NCI-H1930 (cell line): ENCODE measurements around the gene PRAC2.

Experiments
- DNase-seq, 2 experiments: peaks; one replicate each; lab custom pipeline; 2025; lab: John Stamatoyannopoulos, UW

Gene PRAC2

DNA sequence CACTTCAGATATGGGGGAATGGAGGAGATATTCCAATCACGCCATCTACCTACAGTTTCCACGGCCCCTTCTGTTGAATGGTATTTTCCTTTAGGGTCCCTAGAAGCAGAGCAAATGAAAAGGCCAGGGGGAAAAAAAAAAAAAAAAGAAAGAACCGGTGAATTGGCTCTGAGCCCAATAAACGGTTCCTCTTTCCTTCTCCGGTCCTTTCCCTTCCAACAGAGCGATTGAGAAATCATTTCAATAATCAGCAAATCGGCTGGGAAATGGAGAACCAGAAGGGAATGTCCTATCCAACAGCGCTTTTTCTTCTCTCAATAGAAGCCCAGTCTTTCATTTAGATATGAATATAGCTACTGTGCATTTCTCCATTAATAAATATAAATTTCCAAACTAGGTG, 32.4 kb downstream of the PRAC2 start:
- DNase-seq: no peak

DNA sequence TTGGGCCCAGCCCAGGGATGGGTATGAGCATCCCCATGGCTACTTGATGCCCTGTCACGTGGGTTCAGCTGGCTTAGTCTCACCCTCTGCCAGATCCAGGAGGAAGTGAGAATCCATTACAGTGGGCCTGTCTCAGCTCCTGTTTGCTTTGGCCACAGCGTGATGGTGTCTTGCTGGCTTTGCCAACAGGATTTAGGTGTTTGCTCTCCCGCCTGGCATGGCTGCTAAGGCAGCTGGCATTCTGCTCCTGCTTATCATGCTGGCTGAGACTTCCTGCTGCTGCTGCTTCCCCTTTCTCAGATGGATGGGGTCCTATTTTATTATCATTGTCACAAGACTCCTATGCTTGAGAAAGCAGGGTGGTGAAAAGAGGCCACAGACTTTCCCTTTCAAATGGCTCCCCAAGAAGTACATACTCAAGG, 33.9 kb downstream of the PRAC2 start:
- no peak for DNase-seq

DNA sequence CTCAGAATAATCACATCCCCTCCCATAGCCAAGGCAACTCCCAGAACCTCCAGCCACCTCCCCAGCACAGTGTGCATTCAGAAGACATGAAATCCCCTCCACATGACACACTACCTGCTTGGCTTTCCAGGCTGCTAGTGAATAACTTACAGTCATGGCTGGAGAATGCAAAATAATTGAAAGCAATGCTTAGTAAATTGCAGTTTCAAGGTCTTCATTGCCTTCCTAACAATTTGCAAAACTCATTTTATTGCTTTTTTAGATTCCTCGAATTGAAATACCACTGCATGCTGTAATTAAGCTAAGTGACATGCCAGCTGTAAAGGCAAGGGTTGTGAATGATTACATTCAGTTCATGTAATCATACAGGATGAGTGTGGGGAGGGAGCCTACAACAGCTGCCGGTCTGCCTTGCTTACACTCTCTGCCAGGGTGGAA, 34.6 kb downstream of the PRAC2 start:
- DNase-seq: no peak

DNA sequence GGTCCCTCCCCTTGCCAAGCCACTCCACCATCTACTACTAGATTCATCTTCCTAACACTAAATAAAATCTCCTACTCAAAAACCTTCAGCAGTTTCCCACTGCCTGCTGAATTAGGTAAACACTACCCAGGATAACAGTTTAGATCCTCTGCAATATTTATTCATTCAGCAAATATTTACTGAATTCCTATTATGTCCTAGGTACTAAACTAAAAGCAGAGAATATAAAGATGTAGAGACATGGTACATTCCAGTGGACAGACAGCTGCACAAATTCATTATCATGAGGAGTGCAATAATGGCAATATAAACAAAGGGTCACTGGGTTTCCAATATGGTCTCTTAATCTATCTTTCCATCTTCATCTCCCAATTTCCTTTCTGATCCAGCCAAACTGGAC, 36.3 kb downstream of the PRAC2 start:
- no peak for DNase-seq

DNA sequence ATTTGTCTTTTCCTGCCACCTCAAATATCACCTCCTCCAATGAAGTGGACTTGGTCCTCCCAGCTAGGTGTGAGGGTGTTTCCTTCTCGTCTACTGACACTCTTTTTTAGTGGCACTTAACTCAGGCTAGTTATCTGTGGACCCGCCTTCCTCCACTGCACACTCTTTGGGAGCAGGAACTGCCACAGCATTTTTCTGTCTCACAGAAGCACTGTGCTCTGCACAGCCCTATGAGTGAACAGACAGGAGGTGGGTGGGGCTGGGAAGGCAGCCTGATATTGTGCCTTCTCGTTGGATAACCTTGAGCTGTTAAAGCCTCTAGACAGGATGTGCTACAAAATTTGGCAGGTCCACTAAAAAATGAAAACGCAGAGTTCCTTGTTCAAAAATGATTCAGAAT, 37.4 kb downstream of the PRAC2 start:
- no peak for DNase-seq

DNA sequence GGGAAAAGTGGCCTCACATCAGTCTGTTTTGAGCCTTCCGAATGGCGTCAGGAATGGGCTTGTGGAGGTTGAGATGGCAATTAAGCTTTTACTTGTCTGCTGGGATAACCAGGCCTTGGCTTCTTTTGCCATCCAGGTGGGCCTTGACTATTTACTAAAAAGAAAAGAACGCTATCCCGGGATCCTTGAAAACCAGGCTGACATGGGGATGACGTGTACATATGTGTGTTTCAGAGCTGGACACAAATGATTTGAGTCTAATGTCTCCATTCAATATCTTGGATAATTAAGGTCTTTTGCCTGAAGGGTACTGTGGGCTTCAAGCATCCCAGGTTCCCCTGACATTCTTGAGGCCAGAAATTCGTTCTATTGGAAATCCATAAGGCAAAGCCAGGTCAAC, 38.1 kb downstream of the PRAC2 start:
- no peak for DNase-seq

DNA sequence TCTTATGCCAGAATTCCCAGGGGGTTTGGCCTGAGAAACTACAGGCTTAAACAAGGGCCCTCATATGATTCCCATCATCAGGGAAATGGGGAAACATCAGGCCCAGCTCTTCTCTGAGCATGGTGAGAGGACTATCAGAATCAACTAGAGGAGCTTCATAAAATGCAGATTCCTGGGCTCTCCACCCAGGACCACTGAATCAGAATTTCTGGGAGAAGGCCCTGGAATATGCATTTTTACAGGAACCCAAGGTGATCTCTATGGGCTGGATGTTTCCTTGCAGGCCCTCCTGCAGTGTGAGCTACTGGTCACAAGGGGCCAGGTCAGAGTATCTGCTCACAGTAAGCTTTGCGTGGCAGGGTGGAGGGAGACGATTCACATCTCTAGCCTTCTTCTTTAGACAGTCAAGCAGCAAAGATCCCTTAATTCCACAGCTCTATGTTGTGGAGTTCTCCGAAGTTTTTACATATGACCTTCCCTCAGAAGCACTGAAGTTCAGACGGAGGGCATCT, 44.3 kb downstream of the PRAC2 start:
- DNase-seq: no peak

DNA sequence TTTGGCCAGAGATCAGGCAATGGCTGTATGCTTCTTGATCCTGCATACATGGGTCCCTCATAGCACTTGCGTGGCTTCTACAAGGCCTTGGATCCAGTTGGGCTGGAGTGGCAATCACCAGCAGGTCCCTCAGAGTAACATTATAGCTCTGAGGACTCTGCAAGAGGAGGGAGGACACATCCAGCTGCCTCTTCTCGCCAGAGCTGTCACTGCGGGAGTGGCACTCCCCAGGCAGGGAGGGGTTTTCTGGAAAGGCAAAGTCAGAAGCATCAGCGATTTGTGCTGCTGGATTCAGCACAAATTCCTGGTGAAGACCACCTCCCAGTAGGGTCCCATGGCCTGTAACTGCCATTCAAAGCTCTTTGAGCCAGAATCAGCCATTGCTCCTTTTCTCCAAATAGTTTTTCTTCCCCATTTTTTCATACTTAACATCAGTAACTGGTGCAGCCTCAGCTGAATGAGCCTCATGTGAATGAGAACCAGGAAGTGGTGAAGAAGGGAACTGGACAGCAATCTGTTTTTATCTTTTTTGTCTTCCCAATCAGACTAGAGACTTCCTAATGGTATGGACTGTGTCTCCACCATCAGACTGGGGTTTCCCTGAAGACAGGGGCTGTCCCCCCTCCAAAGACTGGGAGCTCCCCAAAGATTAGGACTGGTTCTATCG, 46.2 kb downstream of the PRAC2 start:
- DNase-seq: no peak

DNA sequence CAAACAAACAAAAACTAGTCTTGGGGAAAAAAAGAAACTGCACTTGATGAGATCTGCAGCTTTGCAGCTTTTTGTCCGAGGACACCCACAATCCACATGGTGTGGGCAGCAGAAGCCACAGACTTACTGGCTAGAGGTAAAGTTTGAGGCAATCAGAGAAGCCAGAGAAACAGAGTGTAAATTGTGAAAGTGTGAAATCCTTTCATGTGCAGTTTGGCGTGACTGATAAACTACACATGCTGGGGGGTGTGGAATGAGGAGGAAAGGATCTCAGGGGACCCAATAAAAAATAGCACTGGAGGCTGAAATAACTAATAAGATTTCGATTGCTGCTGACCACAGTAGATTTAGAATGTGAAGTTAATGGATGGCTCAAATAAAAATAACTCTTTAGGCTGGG, 48.0 kb downstream of the PRAC2 start:
- no peak for DNase-seq

DNA sequence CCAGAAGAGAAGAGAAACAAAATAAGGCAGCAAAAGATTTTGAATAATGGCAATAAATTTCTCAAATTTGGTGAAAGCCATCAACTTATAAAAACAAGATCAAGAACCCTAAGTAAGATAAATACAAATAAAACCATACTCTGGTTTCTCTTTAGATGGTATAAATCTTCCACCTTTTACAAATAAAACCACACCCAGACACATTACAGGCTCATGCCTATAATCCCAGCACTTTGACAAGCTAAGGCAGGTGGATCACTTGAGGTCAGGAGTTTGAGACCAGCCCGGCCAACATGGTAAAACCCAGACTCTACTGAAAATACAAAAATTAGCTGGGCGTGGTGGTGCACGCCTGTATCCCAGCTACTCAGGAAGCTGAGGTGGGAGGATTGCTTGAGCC, 50.3 kb downstream of the PRAC2 start:
- no peak for DNase-seq
